Stimulated activated CD4-positive, alpha-beta T cell treated with anti-CD3 and anti-CD28 coated beads, Interleukin-1b, Interleukin-23, amount 100 ng/mL, for 4 hours (primary cell): ENCODE results near the gene NHLRC2.

Experiments used
- DNase-seq, 2 donors: peaks; one replicate each; pipeline ENCODE4 v3.0.0-alpha.2; 2020; ENCODE audit warnings: low read depth in 2 of 2

Gene NHLRC2

GRCh38 chr10:113911113-113911512, 56.7 kb downstream of the NHLRC2 start:
- no peak for DNase-seq

- DNase-seq, result no peak
These were observed 57.4 kb downstream of the NHLRC2 start for GRCh38 chr10:113911839-113912238.

- DNase-seq, result no peak
These were observed 58.1 kb downstream of the NHLRC2 start for GRCh38 chr10:113912582-113912981.

GRCh38 chr10:113914956-113915355, 60.5 kb downstream of the NHLRC2 start:
- no peak for DNase-seq

- DNase-seq, result no peak
These were observed 61.1 kb downstream of the NHLRC2 start for GRCh38 chr10:113915540-113915939.

GRCh38 chr10:113916053-113916452, 61.6 kb downstream of the NHLRC2 start:
- DNase-seq, result no peak

- DNase-seq, result no peak
These were observed 63.2 kb downstream of the NHLRC2 start for GRCh38 chr10:113917636-113918035.

- DNase-seq, result no peak
These were observed 65.7 kb downstream of the NHLRC2 start for GRCh38 chr10:113920114-113920513.

GRCh38 chr10:113920875-113921274, 66.4 kb downstream of the NHLRC2 start:
- no peak for DNase-seq

- no peak for DNase-seq
These were observed 67.3 kb downstream of the NHLRC2 start for GRCh38 chr10:113921561-113922370.

GRCh38 chr10:113922787-113923570, 68.5 kb downstream of the NHLRC2 start:
- DNase-seq, result no peak

GRCh38 chr10:113924186-113924585, 69.7 kb downstream of the NHLRC2 start:
- no peak for DNase-seq

- no peak for DNase-seq
These were observed 70.2 kb downstream of the NHLRC2 start for GRCh38 chr10:113924664-113925063.

- no peak for DNase-seq
These were observed 73.0 kb downstream of the NHLRC2 start for GRCh38 chr10:113927440-113927839.

GRCh38 chr10:113928830-113929229, 74.4 kb downstream of the NHLRC2 start:
- no peak for DNase-seq

GRCh38 chr10:113929522-113929921, 75.1 kb downstream of the NHLRC2 start:
- no peak for DNase-seq

GRCh38 chr10:113930482-113931057, 76.1 kb downstream of the NHLRC2 start:
- no peak for DNase-seq

GRCh38 chr10:113932854-113933253, 78.4 kb downstream of the NHLRC2 start:
- DNase-seq, result no peak

- no peak for DNase-seq
These were observed 79.6 kb downstream of the NHLRC2 start for GRCh38 chr10:113933894-113934532.

GRCh38 chr10:113937258-113937657, 82.8 kb downstream of the NHLRC2 start:
- no peak for DNase-seq

- no peak for DNase-seq
These were observed 83.3 kb downstream of the NHLRC2 start for GRCh38 chr10:113937756-113938155.

- DNase-seq, result no peak
These were observed 84.9 kb downstream of the NHLRC2 start for GRCh38 chr10:113939212-113939860.
